ENCODE measurements around the gene EML1. TPM values are rescaled to one million over a fixed set of nuclear protein-coding genes. Genes with fewer than 3 reads are reported as not detected.

EML1 gene
- total and polyA plus RNA-seq, 3 experiments from 2014 or later = 1.3 to 1.7 TPM; not detected in 1

DNA sequence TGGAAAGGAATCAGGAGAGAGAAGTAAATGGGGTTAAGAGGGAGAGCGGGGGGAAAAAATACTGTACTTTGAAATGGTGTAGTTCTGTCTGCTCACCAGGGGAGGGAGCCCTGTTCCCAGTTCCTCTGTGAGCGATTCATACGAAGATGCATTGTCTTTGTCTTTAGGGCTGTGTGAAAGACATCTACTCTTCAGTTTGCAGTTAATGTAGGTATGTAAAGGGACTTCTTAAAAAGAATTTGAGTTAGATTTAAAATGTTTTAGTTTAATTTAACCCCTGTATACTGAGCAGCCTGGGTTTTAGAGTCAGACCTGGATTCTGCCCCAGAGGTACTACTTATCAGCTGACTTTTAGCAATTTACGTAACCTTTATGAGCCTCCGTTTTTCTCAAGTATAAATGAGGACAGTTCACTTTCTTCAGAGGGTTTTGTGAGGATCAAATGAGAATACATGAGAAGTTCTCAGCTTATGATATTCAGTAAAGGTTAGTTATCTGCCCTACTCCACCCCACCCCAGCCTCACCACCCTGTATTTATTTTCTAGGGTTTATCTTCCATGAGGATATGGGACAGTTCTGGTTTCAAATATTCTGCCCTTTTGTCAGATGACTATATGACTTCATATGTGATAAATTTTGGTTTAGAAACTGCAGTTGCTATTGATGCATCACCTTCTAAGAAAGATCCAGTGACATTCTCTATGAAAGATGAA is 189.5 kb downstream of the EML1 start:
- Mint-ChIP-seq H3K4me3 (no peak overlapping the region), H3K9me3 (peaks cover 0 to 1% (median 0%) of the 10 kb centered on the region in 5 donors), H3K36me3 (peaks cover 0 to 4% (median 0%) of the 10 kb centered on the region in 3 donors), H3K27ac (no peak overlapping the region), H3K27me3 (no peaks in the 10 kb centered on the region), H3K4me1 (peaks cover 4 to 10% (median 5%) of the 10 kb centered on the region in 3 donors)
- Histone ChIP-seq H3K4me1 (ENCODE audit: insufficient read depth, low read length) (peaks cover 12% of the 10 kb centered on the region), H3K9me3 (ENCODE audit: low read length) (no peaks in the 10 kb centered on the region), H3K27me3 (ENCODE audit: insufficient read depth, low read length, poor library complexity, severe bottlenecking) (no peaks in the 10 kb centered on the region), H3K27ac (ENCODE audit: low read depth, low read length) (no peak overlapping the region), H3K36me3 (ENCODE audit: insufficient read depth, low read length) (no peaks in the 10 kb centered on the region), H3K4me3 (ENCODE audit: low read length) (no peak overlapping the region)
- peak; percentile 45 to 76 (median 62) for DNase-seq
- ChIA-PET POLR2A (no interaction called here), CTCF (interaction anchor here (0.8 to 4.2 kb wide), 14 partner anchors 10 to 395 kb away, joined by 3 to 69 read pairs (median 5); partner anchors contain the start of gene EVL)

GRCh38 chr14:99983251-99984015 is 190.2 kb downstream of the EML1 start:
- H3K27ac ChIP-seq (ENCODE audit: low read depth, low read length) = no peak overlapping the region
- no peaks in the 10 kb centered on the region for H3K9me3 ChIP-seq (ENCODE audit: low read length)
- CTCF ChIA-PET = interaction anchor here (0.8 to 4.2 kb wide), 12 partner anchors 10 to 394 kb away, joined by 3 to 69 read pairs (median 5); partner anchors contain the start of gene EVL
- H3K4me3 ChIP-seq (ENCODE audit: low read length) = no peak overlapping the region
- Mint-ChIP-seq H3K4me1 (peaks cover 4 to 10% (median 5%) of the 10 kb centered on the region in 3 donors), H3K36me3 (peaks cover 0 to 4% (median 0%) of the 10 kb centered on the region in 3 donors), H3K27me3 (no peaks in the 10 kb centered on the region), H3K9me3 (peaks cover 0 to 1% (median 0%) of the 10 kb centered on the region in 5 donors), H3K4me3 (no peak overlapping the region), H3K27ac (peak overlapping the region in 1 of 8 donors; percentile 26)
- no peak for DNase-seq
- POLR2A ChIA-PET = interaction anchor here (0.6 to 0.9 kb wide), 2 partner anchors 116 to 210 kb away, joined by 3 to 4 read pairs; no protein-coding TSS in a partner anchor
- H3K36me3 ChIP-seq (ENCODE audit: insufficient read depth, low read length) = no peaks in the 10 kb centered on the region
- H3K4me1 ChIP-seq (ENCODE audit: insufficient read depth, low read length) = peaks cover 12% of the 10 kb centered on the region
- H3K27me3 ChIP-seq (ENCODE audit: insufficient read depth, low read length, poor library complexity, severe bottlenecking) = no peaks in the 10 kb centered on the region

DNA sequence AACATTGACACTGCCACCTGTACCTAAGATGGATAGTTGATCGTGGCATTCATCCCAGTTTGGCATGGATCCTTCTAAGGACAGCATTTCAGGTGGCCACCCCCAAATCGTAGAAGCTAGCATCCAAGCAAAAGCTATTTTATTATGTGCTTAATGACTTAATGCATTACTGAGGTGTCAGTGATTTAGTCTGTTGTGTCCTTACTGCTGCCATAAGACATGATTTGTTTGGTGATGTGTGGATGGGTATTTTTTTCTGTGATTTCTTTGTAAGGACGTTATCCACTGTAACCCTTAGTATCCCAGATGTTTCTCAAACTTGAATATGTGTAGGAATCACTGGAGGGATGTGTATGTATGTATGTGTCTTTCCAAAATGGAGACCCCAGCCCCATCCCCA is 190.8 kb downstream of the EML1 start:
- DNase-seq = no peak
- Mint-ChIP-seq H3K27me3 (no peaks in the 10 kb centered on the region), H3K4me1 (peaks cover 4 to 10% (median 5%) of the 10 kb centered on the region in 3 donors), H3K27ac (peak overlapping the region in 1 of 8 donors; percentile 15), H3K9me3 (peaks cover 0 to 1% (median 0%) of the 10 kb centered on the region in 5 donors), H3K36me3 (peaks cover 0 to 4% (median 0%) of the 10 kb centered on the region in 3 donors), H3K4me3 (no peak overlapping the region)
- Histone ChIP-seq H3K27ac (ENCODE audit: low read depth, low read length) (no peak overlapping the region), H3K9me3 (ENCODE audit: low read length) (no peaks in the 10 kb centered on the region), H3K4me3 (ENCODE audit: low read length) (no peak overlapping the region), H3K36me3 (ENCODE audit: insufficient read depth, low read length) (no peaks in the 10 kb centered on the region), H3K4me1 (ENCODE audit: insufficient read depth, low read length) (peaks cover 12% of the 10 kb centered on the region), H3K27me3 (ENCODE audit: insufficient read depth, low read length, poor library complexity, severe bottlenecking) (no peaks in the 10 kb centered on the region)
- ChIA-PET CTCF (interaction anchor here (0.8 to 4.2 kb wide), 9 partner anchors 11 to 393 kb away, joined by 3 to 69 read pairs (median 5); partner anchors contain the start of gene EVL), POLR2A (interaction anchor here (0.6 to 0.9 kb wide), 2 partner anchors 115 to 209 kb away, joined by 3 to 4 read pairs; no protein-coding TSS in a partner anchor)

DNA sequence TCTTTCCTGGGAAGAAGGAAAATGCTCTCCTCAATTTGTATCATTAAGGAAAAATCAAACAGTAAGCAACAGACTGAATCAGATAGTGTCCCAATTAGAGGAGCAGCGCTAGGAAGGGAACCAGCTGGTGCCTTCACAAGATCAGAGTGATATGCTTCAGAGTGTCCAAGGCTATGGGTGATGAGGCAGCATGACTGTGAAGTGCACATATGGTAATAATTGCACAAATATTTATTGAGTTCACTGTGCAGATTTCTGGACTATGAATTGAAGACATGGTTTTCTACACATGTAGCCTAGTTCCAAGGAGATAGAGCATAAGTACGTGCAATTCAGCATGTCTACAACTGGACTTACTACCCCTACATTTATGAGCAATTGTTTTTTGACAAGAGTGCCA is 193.2 kb downstream of the EML1 start:
- peaks cover 4 to 10% (median 5%) of the 10 kb centered on the region in 3 donors for H3K4me1 Mint-ChIP-seq
- no peak overlapping the region for H3K27ac ChIP-seq (ENCODE audit: low read depth, low read length)
- no peak for DNase-seq
- H3K9me3 Mint-ChIP-seq = peaks cover 0 to 1% (median 0%) of the 10 kb centered on the region in 5 donors
- no peak overlapping the region for H3K4me3 ChIP-seq (ENCODE audit: low read length)
- no peak overlapping the region for H3K27ac Mint-ChIP-seq
- H3K27me3 Mint-ChIP-seq = no peaks in the 10 kb centered on the region
- ChIA-PET CTCF (interaction anchor here (0.9 to 1.7 kb wide), 2 partner anchors 122 to 206 kb away, joined by 3 to 8 read pairs; no protein-coding TSS in a partner anchor), POLR2A (no interaction called here)
- H3K36me3 Mint-ChIP-seq = peaks cover 0 to 4% (median 0%) of the 10 kb centered on the region in 3 donors
- H3K4me3 Mint-ChIP-seq = no peak overlapping the region
- no peaks in the 10 kb centered on the region for H3K9me3 ChIP-seq (ENCODE audit: low read length)
- H3K4me1 ChIP-seq (ENCODE audit: insufficient read depth, low read length) = peaks cover 12% of the 10 kb centered on the region
- no peaks in the 10 kb centered on the region for H3K36me3 ChIP-seq (ENCODE audit: insufficient read depth, low read length)
- H3K27me3 ChIP-seq (ENCODE audit: insufficient read depth, low read length, poor library complexity, severe bottlenecking) = no peaks in the 10 kb centered on the region

- ChIA-PET POLR2A (no interaction called here), CTCF (interaction anchor here (1.4 kb wide), 1 partner anchor 119 kb away, joined by 4 read pairs; no protein-coding TSS in a partner anchor)
- no peak overlapping the region for H3K27ac Mint-ChIP-seq
- DNase-seq = no peak
- Histone ChIP-seq H3K9me3 (ENCODE audit: low read length) (no peaks in the 10 kb centered on the region), H3K36me3 (ENCODE audit: insufficient read depth, low read length) (no peaks in the 10 kb centered on the region), H3K27me3 (ENCODE audit: insufficient read depth, low read length, poor library complexity, severe bottlenecking) (no peaks in the 10 kb centered on the region), H3K27ac (ENCODE audit: low read depth, low read length) (no peak overlapping the region), H3K4me1 (ENCODE audit: insufficient read depth, low read length) (no peaks in the 10 kb centered on the region), H3K4me3 (ENCODE audit: low read length) (no peak overlapping the region)
- H3K9me3 Mint-ChIP-seq = peaks cover 0 to 1% (median 0%) of the 10 kb centered on the region in 5 donors
- H3K27me3 Mint-ChIP-seq = no peaks in the 10 kb centered on the region
- H3K4me1 Mint-ChIP-seq = no peaks in the 10 kb centered on the region
- H3K36me3 Mint-ChIP-seq = peaks cover 0 to 4% (median 0%) of the 10 kb centered on the region in 3 donors
- no peak overlapping the region for H3K4me3 Mint-ChIP-seq
These were observed 195.8 kb downstream of the EML1 start for GRCh38 chr14:99989032-99989431.

- no peaks in the 10 kb centered on the region for H3K27me3 ChIP-seq (ENCODE audit: insufficient read depth, low read length, poor library complexity, severe bottlenecking)
- Mint-ChIP-seq H3K9me3 (peaks cover 0 to 1% (median 0%) of the 10 kb centered on the region in 5 donors), H3K4me1 (peaks cover 0 to under 1% (median under 1%) of the 10 kb centered on the region in 3 donors), H3K4me3 (no peak overlapping the region), H3K27ac (peak overlapping the region in 1 of 8 donors; percentile 47), H3K27me3 (peaks cover 0 to 7% of the 10 kb centered on the region in 2 donors), H3K36me3 (peaks cover 0 to 4% (median 0%) of the 10 kb centered on the region in 3 donors)
- H3K4me1 ChIP-seq (ENCODE audit: insufficient read depth, low read length) = peaks cover under 1% of the 10 kb centered on the region
- no peaks in the 10 kb centered on the region for H3K9me3 ChIP-seq (ENCODE audit: low read length)
- ChIA-PET CTCF (interaction anchor here (1.4 kb wide), 1 partner anchor 118 kb away, joined by 4 read pairs; no protein-coding TSS in a partner anchor), POLR2A (no interaction called here)
- no peaks in the 10 kb centered on the region for H3K36me3 ChIP-seq (ENCODE audit: insufficient read depth, low read length)
- no peak overlapping the region for H3K4me3 ChIP-seq (ENCODE audit: low read length)
- no peak overlapping the region for H3K27ac ChIP-seq (ENCODE audit: low read depth, low read length)
- no peak for DNase-seq
These were observed 197.3 kb downstream of the EML1 start for GRCh38 chr14:99990268-99991170.

- POLR2A ChIA-PET = no interaction called here
These were observed 198.1 kb downstream of the EML1 start for GRCh38 chr14:99991331-99991730.

More at GRCh38 chr14:99991331-99991730, 198.1 kb downstream of the EML1 start:
- no peak for DNase-seq
- H3K9me3 Mint-ChIP-seq = peaks cover 0 to 1% (median 0%) of the 10 kb centered on the region in 5 donors
- CTCF ChIA-PET = no interaction called here
- no peaks in the 10 kb centered on the region for H3K9me3 ChIP-seq (ENCODE audit: low read length)
- H3K4me1 ChIP-seq (ENCODE audit: insufficient read depth, low read length) = peaks cover 6% of the 10 kb centered on the region
- no peak overlapping the region for H3K27ac Mint-ChIP-seq
- no peaks in the 10 kb centered on the region for H3K27me3 ChIP-seq (ENCODE audit: insufficient read depth, low read length, poor library complexity, severe bottlenecking)
- peaks cover 2 to 9% (median 7%) of the 10 kb centered on the region in 3 donors for H3K4me1 Mint-ChIP-seq
- H3K27me3 Mint-ChIP-seq = peaks cover 0 to 10% of the 10 kb centered on the region in 2 donors
- H3K27ac ChIP-seq (ENCODE audit: low read depth, low read length) = no peak overlapping the region
- peaks cover 0 to 4% (median 0%) of the 10 kb centered on the region in 3 donors for H3K36me3 Mint-ChIP-seq
- no peak overlapping the region for H3K4me3 Mint-ChIP-seq
- H3K4me3 ChIP-seq (ENCODE audit: low read length) = no peak overlapping the region
- H3K36me3 ChIP-seq (ENCODE audit: insufficient read depth, low read length) = no peaks in the 10 kb centered on the region
